Head of caudate nucleus (tissue), 42 donors: ENCODE results near the gene GAP43.
A peak's percentile ranks its signal among the peaks of the same experiment; 100 is the strongest.

Source experiments
- DNase-seq, 42 donors: peaks; one replicate each; pipeline versions ENCODE4 v3.0.0 to v3.0.0-alpha.2; 2020 to 2021; ENCODE audit warnings: mixed read lengths in 7 of 42
- intact Hi-C: fragments of 100-400 bp; cut with DNase I; formaldehyde crosslinking; loops from one replicate; pipeline ENCODE4 v1.15.0; 2022

GAP43 gene, protein sequence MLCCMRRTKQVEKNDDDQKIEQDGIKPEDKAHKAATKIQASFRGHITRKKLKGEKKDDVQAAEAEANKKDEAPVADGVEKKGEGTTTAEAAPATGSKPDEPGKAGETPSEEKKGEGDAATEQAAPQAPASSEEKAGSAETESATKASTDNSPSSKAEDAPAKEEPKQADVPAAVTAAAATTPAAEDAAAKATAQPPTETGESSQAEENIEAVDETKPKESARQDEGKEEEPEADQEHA

DNA sequence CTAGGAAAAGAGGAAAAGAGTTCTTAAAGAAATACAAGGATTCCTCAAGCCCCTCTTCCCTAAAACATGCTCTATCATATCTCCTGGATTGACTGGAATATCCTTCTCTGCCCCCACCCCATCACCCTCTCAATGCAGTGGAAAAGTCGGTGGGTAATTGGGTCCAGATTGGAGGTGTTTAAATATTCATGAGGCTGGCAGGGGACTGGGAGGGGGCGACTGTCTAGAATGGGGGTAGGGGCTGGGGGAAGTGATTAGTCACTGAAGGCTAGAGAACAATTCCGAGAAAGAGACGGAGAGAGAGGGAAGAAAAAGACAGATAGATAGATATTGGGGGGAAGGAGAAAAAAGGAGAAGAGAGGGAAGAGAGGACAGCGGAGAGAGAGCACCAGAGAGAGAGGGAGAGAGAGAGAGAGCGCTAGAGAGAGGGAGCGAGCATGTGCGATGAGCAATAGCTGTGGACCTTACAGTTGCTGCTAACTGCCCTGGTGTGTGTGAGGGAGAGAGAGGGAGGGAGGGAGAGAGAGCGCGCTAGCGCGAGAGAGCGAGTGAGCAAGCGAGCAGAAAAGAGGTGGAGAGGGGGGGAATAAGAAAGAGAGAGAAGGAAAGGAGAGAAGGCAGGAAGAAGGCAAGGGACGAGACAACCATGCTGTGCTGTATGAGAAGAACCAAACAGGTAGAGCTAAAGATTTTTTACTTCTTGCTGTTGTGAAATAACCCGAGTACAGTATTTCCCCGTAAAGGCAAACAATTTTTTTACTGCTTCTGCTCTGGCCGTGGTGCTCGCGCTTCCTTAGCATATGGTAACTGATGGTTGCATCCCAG is at the start of gene GAP43:
TSS of gene GAP43 (plus strand) at position 467 of the 825 bp plus-strand sequence. CDS start at position 647, 180 bp downstream.
- peak in 41 of 42 donors; percentile 5 to 80 (median 49) for DNase-seq
- intact Hi-C loops = no loop called here

DNA sequence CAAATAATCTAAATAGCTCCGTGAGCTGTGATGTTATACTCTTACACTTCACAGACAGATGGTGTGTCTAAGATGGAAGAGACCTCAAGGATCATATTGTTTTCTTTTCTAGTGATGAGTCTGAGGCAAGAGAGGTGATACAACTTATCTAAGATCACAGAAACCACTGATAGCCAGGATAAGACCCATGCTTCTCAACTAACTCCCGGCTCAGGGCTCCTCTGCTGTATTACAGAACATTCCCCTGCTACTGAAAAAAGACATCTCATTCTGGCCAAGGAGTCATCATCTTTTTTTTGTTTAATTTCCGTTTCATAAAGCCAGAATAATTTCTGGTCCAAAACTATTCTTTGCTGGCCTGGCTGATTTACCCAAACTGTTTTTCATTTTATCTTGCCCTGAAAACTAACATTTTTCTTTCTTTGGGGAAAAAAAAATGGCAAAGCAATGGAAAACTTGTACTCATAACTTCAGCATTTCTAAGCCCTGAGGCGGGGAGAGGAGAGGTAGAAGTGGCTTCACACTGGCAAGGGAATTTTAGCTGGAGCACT is 46.9 kb upstream of the GAP43 start:
- intact Hi-C loops = no loop called here

DNA sequence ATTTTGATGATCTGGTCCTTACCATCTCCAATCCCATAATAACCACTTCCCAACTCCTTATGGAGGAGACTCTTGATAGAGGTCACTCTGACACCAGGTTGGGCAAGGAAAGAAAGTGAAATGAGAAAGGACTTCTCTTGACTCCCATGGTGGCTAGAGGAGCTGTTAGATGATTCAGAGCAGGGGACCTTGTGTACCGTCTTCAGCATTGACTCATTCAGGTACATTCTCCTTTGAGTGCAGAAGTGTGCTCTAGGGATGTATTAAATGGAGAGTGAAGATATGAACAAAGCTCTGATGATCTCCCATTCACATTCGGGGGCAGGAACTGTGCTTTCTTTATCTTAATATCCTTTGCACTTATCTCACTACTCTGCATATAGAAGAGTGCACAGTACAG is 46.3 kb upstream of the GAP43 start:
- intact Hi-C loops = no loop called here
- no peak for DNase-seq

More for the DNA sequence above, 46.9 kb upstream of the GAP43 start:
- no peak for DNase-seq

DNA sequence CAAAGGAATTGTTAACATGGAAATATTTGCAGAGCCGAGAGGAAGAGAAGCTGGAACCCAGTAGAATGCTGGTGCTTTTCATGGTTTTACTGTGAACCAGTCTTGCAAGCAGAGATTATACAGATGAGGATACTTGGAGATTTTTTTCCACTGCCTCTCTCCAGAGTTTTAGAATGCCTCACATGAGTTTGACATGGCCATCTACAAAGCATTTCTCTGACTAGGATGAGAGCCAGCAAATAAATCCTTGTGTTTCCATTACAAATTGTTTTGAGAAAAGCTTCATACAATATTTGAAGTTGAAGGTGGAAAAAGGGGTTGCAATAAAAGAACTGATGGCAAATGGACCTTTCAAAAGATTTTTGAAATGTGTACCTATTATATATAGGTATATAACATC is 45.0 kb upstream of the GAP43 start:
- intact Hi-C loops = no loop called here
- DNase-seq = no peak

DNA sequence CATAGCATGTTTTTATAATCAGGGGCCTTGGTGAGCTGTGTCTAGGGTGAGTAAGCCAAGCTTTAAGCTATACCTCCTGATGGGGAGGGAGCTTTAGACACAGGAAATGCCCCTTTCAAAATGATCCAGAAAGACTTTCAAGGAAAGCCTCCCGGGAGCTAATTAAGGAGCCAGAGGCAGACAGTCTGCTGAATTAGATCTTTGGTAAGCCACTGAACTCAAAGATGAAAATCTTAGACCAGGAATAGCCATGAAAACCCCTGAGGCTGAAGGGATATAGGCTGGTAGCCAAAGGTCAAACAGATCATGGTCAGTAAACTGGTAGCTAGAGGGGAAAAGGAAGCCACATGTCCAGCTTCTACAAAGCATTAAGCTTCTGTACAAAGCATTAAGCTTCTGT is 42.7 kb upstream of the GAP43 start:
- intact Hi-C loops = no loop called here
- no peak for DNase-seq

DNA sequence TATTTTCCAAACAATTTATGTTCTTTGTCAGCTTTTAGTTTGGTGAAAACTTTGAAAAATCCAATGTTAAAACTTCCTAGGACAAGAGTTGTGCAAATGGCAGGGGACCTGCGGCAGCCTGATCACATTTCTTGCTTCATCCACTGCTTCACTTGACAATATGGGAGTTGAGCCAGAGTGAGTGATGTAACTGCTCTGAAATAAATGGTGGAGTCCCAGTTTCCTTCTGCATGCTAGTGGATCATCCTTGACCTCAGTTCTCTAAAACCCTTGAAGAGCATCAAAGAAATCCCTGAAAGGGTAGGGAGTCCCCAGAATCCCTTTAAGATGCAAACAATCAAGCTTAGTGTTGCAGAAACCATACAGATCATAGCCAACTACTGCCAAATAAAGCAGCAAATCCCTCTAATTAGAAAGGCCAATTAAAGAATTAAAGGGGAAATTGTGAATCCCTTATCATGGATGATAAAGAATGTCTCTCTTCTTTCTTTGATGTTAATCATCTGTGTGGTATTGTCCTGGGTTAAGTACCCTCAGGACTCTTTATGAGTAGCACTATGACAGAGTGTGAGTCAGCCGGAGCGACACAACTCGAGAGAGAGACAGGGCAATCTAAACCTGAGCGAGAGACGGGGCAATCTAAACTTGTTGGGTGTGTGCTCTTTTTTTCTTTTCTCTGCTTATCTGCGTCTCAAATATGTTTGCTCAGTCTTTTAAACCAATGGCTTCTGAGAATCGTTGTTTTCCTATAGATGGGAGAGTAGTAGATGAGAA is 41.8 kb upstream of the GAP43 start:
- intact Hi-C loops = no loop called here
- DNase-seq = peak in 1 of 42 donors; percentile 1

DNA sequence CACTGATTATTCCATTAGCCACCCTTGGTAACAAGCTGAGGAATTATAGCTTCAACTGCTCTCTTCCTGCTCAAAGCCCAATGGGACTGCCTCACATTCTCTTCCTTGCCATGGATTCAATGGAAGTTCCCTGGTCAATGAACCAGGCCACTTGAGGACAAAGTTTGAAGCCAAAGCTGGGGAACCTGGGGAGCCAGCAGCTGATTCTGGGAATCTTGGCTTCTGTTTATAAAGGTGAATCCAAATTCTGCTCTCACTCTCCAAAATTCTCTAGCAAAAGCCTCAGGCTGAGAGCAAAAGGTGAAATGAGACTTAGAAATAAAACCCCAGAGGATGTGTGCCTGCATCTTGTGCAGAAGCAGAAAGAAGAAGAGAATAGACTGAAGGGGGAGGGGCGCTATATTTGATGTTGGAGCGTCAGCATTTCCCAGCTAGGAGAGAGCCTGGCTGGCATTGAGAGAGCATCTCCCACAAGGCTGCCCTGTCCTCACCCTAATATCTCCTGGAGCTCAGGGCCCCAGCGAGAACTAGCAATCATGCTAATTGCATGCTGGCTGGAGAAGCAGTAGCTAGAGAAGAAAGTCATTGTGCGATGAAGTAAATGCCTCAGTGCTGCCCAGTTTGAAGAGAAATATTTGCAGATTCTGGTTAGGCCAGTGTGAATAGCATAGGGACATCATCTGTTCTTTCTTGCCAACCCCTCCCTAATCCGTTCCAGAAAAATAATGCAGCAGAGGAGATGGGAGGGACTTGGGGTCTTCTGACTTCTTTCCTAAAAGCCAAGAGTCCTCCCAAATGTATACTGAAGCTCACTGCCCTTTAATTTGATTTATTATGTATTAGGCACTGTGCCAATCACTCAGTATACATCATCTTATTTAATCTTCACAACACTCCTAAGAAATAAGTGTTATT is 34.9 kb upstream of the GAP43 start:
- peak in 2 of 42 donors; percentile 4 to 36 for DNase-seq
- intact Hi-C loops = no loop called here

DNA sequence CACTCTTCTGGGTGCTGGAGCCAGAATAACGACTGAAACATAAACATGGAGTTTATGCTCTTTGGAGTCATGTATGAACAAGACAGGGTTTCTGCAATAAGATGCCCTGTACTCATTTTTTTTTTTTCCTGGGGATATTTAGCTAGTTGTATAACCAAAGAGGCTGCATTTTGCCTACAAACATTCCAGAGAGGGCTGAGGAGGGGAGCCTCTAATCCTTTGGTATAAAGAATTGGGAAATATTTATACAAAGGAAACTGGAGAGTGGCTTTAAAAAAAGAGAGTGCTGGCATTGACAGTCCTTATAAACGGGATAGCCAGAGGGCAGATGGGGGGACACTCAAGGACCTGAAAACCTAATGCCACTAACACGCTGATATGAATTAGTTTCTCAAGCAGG is 32.4 kb upstream of the GAP43 start:
- intact Hi-C loops = no loop called here
- no peak for DNase-seq

DNA sequence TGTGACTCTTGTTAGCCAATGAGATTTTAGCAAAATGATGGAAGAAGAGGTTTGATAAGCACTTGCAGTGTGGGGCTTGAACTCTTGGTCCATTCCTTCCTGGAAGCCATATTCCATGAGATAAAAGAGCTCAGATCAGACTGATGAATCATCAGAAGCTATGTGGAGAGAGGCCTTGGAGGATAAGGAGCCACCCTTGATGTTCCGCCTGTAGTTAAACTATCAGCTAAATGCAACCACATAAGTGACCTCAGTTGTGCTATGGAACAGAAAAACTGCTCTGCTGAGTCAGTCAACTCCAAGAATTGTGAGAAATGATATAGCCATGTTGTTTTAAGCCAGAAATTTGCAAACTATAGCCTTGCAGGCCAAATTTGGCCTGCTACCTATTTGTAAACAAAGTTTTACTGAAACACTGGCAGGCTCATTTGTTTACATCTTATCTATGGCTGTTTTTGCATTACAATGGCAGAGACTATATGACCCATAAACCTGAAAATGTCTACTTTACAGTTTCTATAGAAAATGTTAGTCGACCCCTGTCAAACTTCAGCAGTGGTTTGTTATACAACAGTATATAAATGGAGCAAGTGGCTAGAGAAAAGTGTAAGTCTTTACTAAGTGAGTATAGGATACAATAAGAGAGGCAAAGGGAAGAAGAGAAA is 27.6 kb upstream of the GAP43 start:
- intact Hi-C loops = no loop called here
- no peak for DNase-seq

DNA sequence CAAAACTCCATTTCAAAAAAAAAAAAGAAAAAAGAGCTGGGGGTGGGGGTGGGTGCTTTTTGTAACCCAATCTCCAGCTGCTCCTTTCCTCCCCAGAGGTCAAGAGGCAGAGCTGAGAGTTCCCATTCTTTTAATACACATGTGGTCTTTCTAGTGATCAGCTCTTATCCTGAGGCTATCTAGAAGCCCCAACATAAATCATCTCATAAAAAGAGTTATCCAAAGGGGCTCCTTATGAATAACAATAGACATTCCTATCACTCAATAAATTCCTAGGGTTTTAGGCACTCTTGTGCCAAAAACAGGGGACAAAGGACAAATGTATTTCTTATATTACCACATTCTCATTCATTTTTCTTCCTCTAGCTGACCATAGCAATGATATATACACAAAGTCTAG is 25.1 kb upstream of the GAP43 start:
- no peak for DNase-seq
- intact Hi-C loops = no loop called here

DNA sequence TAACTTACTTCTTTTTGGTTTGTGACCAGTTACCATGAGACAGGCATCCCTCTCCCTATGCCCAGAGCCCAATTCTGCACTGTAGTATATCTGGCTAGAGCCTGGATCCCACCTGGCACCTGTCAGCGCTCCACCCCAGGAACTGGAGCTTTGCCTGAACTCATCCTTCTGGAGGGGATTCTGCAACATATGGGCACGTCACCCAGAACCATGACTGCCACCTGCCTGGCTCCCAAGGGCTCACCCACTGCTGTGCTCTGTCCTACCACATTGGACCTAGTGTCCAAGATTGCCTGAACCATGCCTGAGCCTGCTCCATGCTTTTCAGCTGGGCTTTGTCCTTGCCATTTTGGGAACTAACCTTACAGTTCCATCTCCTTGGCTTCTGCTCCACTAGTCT is 21.1 kb upstream of the GAP43 start:
- intact Hi-C loops = no loop called here

DNA sequence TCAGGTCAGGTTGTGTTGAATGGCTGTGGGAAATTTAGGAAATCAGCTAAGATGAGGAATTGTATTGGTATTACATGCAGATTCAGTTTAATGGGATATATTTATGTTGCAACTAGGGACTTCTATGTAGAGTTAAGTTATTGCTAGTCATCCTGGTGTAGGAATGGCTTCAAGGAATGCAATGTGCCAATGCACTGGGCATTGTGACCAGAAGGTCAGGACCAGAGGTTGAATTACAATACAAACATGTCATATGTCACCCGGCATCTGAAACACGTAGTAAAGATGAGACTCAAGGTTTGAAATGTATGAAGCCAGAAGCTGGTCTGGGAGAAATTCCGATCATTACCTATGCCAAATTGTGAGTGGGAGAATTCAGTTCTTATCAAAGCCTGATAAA is 11.7 kb upstream of the GAP43 start:
- no peak for DNase-seq
- intact Hi-C loops = no loop called here

More for the DNA sequence above, 21.1 kb upstream of the GAP43 start:
- DNase-seq = no peak

DNA sequence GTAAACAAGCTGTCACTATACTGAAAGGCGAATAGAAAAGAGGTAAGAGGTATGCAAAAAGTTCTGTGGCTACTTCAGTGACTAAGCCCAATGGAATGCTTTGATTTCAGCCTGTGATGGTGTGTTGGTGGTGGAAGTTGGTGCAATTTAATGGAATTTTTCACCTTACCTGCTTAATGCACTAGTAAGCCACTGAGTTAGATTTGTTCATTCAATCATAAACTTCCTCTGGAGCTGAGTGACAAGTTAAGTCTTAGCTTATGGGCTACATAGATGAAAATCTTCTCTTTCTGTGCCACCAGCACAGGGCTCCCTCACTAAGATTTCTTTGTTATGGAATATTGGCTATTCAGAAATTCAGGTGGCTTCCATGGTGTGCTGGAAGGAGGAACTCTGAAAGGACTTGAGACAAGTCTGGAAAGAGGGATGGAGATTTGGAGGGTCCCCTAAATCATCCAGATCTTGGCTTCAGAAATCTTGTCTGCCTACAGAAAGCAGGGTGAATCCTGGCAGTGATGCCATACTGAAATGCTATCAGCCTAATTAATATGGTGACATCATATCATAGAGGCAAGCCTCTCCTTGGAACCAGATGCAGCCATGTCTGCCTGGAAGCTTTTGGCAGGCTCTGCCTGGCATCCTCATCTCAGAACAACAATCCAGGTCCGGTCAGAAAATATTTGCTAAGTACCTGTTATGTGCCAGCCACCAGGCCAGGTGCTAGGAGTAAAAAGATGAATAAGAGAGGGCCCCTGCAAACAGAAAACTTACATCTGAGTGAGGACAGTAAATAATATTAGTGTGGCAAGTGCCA is 8.1 kb upstream of the GAP43 start:
- intact Hi-C loops = no loop called here
- no peak for DNase-seq

DNA sequence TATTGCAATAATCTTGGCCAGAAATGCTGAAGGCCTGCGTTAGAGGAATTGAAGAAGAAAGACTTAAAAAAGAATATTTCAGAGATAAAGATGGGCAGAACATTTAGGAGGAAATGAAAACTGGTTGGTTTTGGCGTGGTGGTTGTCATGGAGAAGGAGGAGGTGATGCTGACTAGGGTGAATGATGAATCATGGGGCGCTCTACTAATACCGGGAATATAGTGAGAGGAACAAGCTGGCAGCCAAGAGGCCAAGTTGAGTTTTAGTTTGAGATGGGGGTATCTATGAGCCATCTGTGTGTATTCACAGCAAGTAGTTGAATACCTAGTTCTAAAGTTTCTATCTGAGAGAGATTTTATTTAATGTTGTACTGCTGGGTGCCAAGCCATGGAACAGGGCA is 6.8 kb upstream of the GAP43 start:
- intact Hi-C loops = no loop called here
- no peak for DNase-seq

DNA sequence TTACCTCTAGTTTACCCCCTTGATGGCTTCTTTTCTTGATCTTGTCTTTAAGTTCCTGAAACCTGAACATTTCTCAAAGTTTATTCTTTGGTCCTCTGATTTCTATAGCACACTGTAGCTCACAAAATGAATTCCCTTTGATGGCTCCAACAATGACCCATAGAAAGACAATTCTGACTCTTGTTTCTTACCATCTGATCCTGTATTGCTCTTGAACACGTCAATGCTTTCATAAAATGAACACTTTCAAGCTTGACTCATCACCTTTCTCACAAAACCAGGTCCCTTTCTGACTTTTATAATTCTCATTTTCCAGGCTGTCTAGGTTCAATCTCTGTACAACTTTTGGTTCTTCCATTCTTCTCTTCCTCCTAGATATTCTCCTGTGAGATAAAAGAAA is 5.7 kb upstream of the GAP43 start:
- intact Hi-C loops = no loop called here

DNA sequence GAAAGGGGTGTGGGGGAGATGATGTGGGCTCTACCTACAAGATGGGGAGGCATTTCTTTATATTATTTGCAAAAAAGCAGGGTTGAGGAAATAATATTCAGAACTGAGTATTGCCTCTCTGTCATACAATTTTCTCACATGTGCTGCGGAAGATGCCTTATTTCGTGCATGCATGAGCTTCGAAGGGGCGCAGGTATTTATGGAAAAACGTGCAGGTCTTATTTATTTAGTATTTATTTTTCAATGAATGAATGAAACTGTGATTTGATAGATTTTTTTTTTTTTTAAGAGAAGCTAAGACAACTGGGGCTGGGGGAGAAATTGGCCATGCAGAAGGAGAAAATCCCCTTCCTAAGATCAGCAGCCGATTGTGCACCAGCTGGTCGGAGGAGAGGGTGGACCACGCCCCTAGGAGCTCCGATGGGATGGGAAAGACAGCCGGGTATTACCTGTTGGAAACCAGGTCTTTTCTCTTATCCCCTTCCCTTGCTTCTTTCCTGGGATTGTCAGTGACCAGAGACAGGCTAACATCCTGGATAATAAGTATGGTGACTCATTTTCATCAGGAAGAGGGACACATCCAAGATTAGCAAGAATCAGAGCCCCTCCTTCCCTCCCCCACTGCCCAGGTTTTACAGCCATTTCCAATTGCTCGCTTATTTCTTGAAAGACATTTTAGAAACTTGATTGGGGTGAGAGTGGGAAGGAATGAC is 875 bp downstream of the GAP43 start:
- DNase-seq = peak in 23 of 42 donors; percentile 5 to 58 (median 29)
- intact Hi-C loops = no loop called here

More for the DNA sequence above, 5.7 kb upstream of the GAP43 start:
- DNase-seq = no peak

DNA sequence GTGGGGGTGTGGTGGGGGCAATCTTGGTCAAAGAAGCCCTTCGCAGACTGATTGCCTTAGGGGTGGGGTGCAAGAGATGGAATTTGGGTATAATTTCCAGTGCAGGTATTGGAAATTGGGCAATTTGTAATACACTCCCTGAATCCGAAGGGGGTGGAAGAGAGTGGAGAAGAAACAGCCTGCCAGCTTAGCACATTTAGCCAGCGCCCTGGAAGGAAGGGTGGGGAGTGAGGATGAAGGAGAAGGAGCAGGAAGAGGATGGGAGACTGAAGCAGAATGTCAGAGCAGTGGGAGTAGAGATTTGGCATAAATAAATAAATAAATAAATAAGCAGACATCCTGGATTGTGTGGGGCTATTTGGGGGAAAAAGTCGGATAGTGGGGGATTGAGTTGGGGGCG is 1.6 kb downstream of the GAP43 start:
- peak in 23 of 42 donors; percentile 6 to 58 (median 24) for DNase-seq
- intact Hi-C loops = no loop called here
